Loucy (cell line): ENCODE results near the gene TLR8.

Experiments used
- CTCF ChIP-seq: fragments of 200-600 bp; sonication (generic); conservative IDR thresholded peaks from 2 replicates; pipeline ENCODE4 v1.5.1; 2014; ENCODE audit warnings: mild to moderate bottlenecking, antibody characterized with exemption, low read length
- EZH2phosphoT487 ChIP-seq: fragments of 200-600 bp; IDR thresholded peaks from 2 replicates; pipeline ENCODE4 v1.6.1; 2018; ENCODE audit warnings: antibody characterized with exemption, mild to moderate bottlenecking, moderate library complexity, borderline replicate concordance

GRCh38 chrX:12934850-12935249 lies 28.4 kb downstream of the TLR8 start:
- TF ChIP-seq EZH2phosphoT487, result no peak
- no peak for TF ChIP-seq CTCF
